ENCODE results near the gene LAMA4. TPM values are rescaled to one million over a fixed set of nuclear protein-coding genes. Genes with fewer than 3 reads are reported as not detected.
"Not testable (repeated sequence)": the region's sequence is repeated elsewhere in the genome, so short reads cannot be mapped to it uniquely, and the experiment has no call there.

Gene LAMA4
- total RNA-seq, 1 experiment from 2014 or later = 11.9 TPM

- no peaks in the 10 kb centered on the region for H3K36me3 ChIP-seq (ENCODE audit: control insufficient read depth, insufficient read depth, low read length)
- H3K27me3 ChIP-seq (ENCODE audit: control insufficient read depth, insufficient read depth, low read length) = no peaks in the 10 kb centered on the region
- CTCF ChIA-PET = no interaction called here
- peaks cover 36% of the 10 kb centered on the region for H3K4me1 ChIP-seq (ENCODE audit: control insufficient read depth, insufficient read depth, low read length)
- ATAC-seq (peak; percentile 49), DNase-seq (ENCODE audit: low read depth, low spot score) (peak; percentile 64)
- BruUV-seq (replicated peaks) = no TSS peak
- TF ChIP-seq, protein P1, sequence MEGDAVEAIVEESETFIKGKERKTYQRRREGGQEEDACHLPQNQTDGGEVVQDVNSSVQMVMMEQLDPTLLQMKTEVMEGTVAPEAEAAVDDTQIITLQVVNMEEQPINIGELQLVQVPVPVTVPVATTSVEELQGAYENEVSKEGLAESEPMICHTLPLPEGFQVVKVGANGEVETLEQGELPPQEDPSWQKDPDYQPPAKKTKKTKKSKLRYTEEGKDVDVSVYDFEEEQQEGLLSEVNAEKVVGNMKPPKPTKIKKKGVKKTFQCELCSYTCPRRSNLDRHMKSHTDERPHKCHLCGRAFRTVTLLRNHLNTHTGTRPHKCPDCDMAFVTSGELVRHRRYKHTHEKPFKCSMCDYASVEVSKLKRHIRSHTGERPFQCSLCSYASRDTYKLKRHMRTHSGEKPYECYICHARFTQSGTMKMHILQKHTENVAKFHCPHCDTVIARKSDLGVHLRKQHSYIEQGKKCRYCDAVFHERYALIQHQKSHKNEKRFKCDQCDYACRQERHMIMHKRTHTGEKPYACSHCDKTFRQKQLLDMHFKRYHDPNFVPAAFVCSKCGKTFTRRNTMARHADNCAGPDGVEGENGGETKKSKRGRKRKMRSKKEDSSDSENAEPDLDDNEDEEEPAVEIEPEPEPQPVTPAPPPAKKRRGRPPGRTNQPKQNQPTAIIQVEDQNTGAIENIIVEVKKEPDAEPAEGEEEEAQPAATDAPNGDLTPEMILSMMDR (IDR thresholded peaks at IDR 0.05) = no peak
- TF ChIP-seq POLR2AphosphoS5 (IDR thresholded peaks at IDR 0.05; ENCODE audit: low read depth, low read length) = no peak
- TF ChIP-seq, protein P2, sequence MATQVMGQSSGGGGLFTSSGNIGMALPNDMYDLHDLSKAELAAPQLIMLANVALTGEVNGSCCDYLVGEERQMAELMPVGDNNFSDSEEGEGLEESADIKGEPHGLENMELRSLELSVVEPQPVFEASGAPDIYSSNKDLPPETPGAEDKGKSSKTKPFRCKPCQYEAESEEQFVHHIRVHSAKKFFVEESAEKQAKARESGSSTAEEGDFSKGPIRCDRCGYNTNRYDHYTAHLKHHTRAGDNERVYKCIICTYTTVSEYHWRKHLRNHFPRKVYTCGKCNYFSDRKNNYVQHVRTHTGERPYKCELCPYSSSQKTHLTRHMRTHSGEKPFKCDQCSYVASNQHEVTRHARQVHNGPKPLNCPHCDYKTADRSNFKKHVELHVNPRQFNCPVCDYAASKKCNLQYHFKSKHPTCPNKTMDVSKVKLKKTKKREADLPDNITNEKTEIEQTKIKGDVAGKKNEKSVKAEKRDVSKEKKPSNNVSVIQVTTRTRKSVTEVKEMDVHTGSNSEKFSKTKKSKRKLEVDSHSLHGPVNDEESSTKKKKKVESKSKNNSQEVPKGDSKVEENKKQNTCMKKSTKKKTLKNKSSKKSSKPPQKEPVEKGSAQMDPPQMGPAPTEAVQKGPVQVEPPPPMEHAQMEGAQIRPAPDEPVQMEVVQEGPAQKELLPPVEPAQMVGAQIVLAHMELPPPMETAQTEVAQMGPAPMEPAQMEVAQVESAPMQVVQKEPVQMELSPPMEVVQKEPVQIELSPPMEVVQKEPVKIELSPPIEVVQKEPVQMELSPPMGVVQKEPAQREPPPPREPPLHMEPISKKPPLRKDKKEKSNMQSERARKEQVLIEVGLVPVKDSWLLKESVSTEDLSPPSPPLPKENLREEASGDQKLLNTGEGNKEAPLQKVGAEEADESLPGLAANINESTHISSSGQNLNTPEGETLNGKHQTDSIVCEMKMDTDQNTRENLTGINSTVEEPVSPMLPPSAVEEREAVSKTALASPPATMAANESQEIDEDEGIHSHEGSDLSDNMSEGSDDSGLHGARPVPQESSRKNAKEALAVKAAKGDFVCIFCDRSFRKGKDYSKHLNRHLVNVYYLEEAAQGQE (IDR thresholded peaks at IDR 0.05; ENCODE audit: insufficient read depth in 1 of 2, low read depth in 2 of 2, low read length in 1 of 2) = no peak
- TF ChIP-seq TCF7L2 (IDR thresholded peaks at IDR 0.05; ENCODE audit: low read depth, low read length) = no peak
- TF ChIP-seq SIN3A (IDR thresholded peaks at IDR 0.05; ENCODE audit: borderline replicate concordance, insufficient read depth, low read depth, low read length) = no peak
- H3K9me3 ChIP-seq (ENCODE audit: control insufficient read depth, insufficient read depth, low read depth, low read length) = no peaks in the 10 kb centered on the region; the same call in 1 of the 2 replicates
- in situ Hi-C loops (cut with HindIII; ENCODE audit: low pct_unique_long_range_greater_than_20kb, low sequenced_read_pairs) (no loop called here), intact Hi-C loops (cut with micrococcal nuclease; ENCODE audit: unreplicated experiment) (no loop called here)
- peak overlapping the region; percentile 10 to 42; a peak in 3 of 4 replicates for H3K4me3 ChIP-seq (ENCODE audit: low read depth in 2 of 2, low read length in 2 of 2)
- H3K27ac ChIP-seq (ENCODE audit: low read length) = peak overlapping the region; percentile 83
- POLR2A ChIA-PET = no interaction called here
These were observed 51.6 kb downstream of the LAMA4 start for GRCh38 chr6:112202639-112203341.

- BruUV-seq (replicated peaks); CTCF ChIA-PET; H3K27me3 ChIP-seq (ENCODE audit: control insufficient read depth, insufficient read depth, low read length); intact Hi-C loops (cut with micrococcal nuclease; ENCODE audit: unreplicated experiment); DNase-seq (ENCODE audit: low read depth, low spot score); H3K4me3 ChIP-seq (ENCODE audit: low read depth in 2 of 2, low read length in 2 of 2); in situ Hi-C loops (cut with HindIII; ENCODE audit: low pct_unique_long_range_greater_than_20kb, low sequenced_read_pairs); H3K36me3 ChIP-seq (ENCODE audit: control insufficient read depth, insufficient read depth, low read length); H3K27ac ChIP-seq (ENCODE audit: low read length); H3K9me3 ChIP-seq (ENCODE audit: control insufficient read depth, insufficient read depth, low read depth, low read length); POLR2A ChIA-PET; ATAC-seq: not testable (repeated sequence)
- H3K4me1 ChIP-seq (ENCODE audit: control insufficient read depth, insufficient read depth, low read length) = peaks cover 32% of the 10 kb centered on the region
These were observed 54.0 kb downstream of the LAMA4 start for GRCh38 chr6:112200185-112200914.

DNA sequence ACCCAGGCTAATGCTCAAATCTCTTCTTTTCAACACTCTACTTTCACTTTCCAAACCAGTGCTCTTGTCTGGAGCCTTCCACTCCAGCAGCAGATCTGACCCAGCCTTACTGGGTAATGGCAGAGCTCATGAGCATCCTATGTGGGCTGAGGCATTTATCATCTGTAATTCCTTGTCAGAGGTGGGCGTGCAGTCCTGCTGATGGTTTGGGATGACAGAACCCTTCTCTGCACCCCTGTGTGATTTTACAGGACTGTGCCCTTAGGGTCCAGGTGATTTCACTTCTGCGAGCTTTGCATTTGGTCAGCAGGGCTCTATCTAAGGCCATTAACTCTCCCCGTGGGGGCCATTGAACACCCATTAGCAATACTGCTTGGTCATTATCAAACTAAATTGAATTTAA lies 55.4 kb downstream of the LAMA4 start:
- ATAC-seq (no peak), DNase-seq (ENCODE audit: low read depth, low spot score) (no peak)
- ChIA-PET CTCF (no interaction called here), POLR2A (interaction anchor here (0.6 kb wide), 1 partner anchor 100 kb away, joined by 7 read pairs; no protein-coding TSS in a partner anchor)
- intact Hi-C loops (cut with micrococcal nuclease; ENCODE audit: unreplicated experiment) (no loop called here), in situ Hi-C loops (cut with HindIII; ENCODE audit: low pct_unique_long_range_greater_than_20kb, low sequenced_read_pairs) (no loop called here)
- TF ChIP-seq POLR2AphosphoS5 (IDR thresholded peaks at IDR 0.05; ENCODE audit: low read depth, low read length) (no peak), SIN3A (IDR thresholded peaks at IDR 0.05; ENCODE audit: borderline replicate concordance, insufficient read depth, low read depth, low read length) (no peak), TCF7L2 (IDR thresholded peaks at IDR 0.05; ENCODE audit: low read depth, low read length) (no peak)
- TF ChIP-seq, protein P1 (IDR thresholded peaks at IDR 0.05) = no peak
- TF ChIP-seq, protein P2 (IDR thresholded peaks at IDR 0.05; ENCODE audit: insufficient read depth in 1 of 2, low read depth in 2 of 2, low read length in 1 of 2) = no peak
- Histone ChIP-seq H3K4me1 (ENCODE audit: control insufficient read depth, insufficient read depth, low read length) (peaks cover 21% of the 10 kb centered on the region), H3K36me3 (ENCODE audit: control insufficient read depth, insufficient read depth, low read length) (no peaks in the 10 kb centered on the region), H3K27ac (ENCODE audit: low read length) (no peak overlapping the region), H3K4me3 (ENCODE audit: low read depth in 2 of 2, low read length in 2 of 2) (no peak overlapping the region), H3K27me3 (ENCODE audit: control insufficient read depth, insufficient read depth, low read length) (no peaks in the 10 kb centered on the region), H3K9me3 (ENCODE audit: control insufficient read depth, insufficient read depth, low read depth, low read length) (no peaks in the 10 kb centered on the region)
- no TSS peak for BruUV-seq (replicated peaks)

Data from Panc1 (cell line).